GM23248 (cell line): ENCODE measurements around the gene CHAF1A. TPM values are rescaled to one million over a fixed set of nuclear protein-coding genes. Genes with fewer than 3 reads are reported as not detected.

Source experiments
- DNase-seq: peaks from one replicate; pipeline ENCODE4 v3.0.0-alpha.2; 2015
- H2AFZ ChIP-seq: fragments of 200-600 bp; sonication (generic); 2 replicates; pipeline ENCODE4 v1.6.1; 2016; ENCODE audit warnings: antibody characterized with exemption
- H3F3A ChIP-seq: fragments of 200-600 bp; sonication (generic); 2 replicates; pipeline ENCODE4 v1.6.1; 2016; ENCODE audit warnings: mild to moderate bottlenecking, antibody characterized with exemption, mixed run types; ENCODE audit not compliant: insufficient read depth
- H3K27ac ChIP-seq: fragments of 200-600 bp; sonication (generic); 2 replicates; pipeline ENCODE4 v1.5.1; 2016; ENCODE audit warnings: mild to moderate bottlenecking
- H3K27me3 ChIP-seq: fragments of 200-600 bp; sonication (generic); replicated peaks from 2 replicates; pipeline ENCODE4 v1.6.1; 2016; ENCODE audit warnings: mild to moderate bottlenecking; ENCODE audit not compliant: insufficient read depth
- H3K36me3 ChIP-seq: fragments of 200-600 bp; sonication (generic); 2 replicates; pipeline ENCODE4 v1.6.1; 2016; ENCODE audit warnings: low read depth, mild to moderate bottlenecking
- H3K4me1 ChIP-seq: fragments of 200-600 bp; sonication (generic); 2 replicates; pipeline ENCODE4 v1.6.1; 2016; ENCODE audit warnings: mild to moderate bottlenecking; ENCODE audit not compliant: insufficient read depth
- H3K4me2 ChIP-seq: fragments of 200-600 bp; sonication (generic); one replicate; pipeline ENCODE4 v1.6.1; 2016; ENCODE audit warnings: mild to moderate bottlenecking; ENCODE audit not compliant: unreplicated experiment
- H3K4me3 ChIP-seq: fragments of 200-600 bp; sonication (generic); 2 replicates; pipeline ENCODE4 v1.5.1; 2016; ENCODE audit warnings: mild to moderate bottlenecking
- H3K79me2 ChIP-seq: fragments of 200-600 bp; sonication (generic); 2 replicates; pipeline ENCODE4 v1.6.1; 2016; ENCODE audit warnings: mild to moderate bottlenecking; ENCODE audit not compliant: insufficient read depth
- H3K9ac ChIP-seq: fragments of 200-600 bp; sonication (generic); 2 replicates; pipeline ENCODE4 v1.6.1; 2016; ENCODE audit warnings: mild to moderate bottlenecking
- H3K9me2 ChIP-seq: fragments of 200-600 bp; sonication (generic); 2 replicates; pipeline ENCODE4 v1.6.1; 2016; ENCODE audit warnings: mixed run types, mild to moderate bottlenecking, moderate library complexity; ENCODE audit not compliant: insufficient read depth
- H3K9me3 ChIP-seq: fragments of 200-600 bp; sonication (generic); one replicate; pipeline ENCODE4 v1.6.1; 2017; ENCODE audit warnings: low read depth
- H4K20me1 ChIP-seq: fragments of 200-600 bp; sonication (generic); 2 replicates; pipeline ENCODE4 v1.6.0; 2016; ENCODE audit not compliant: insufficient read depth
- EZH2 ChIP-seq: fragments of 200-600 bp; sonication (generic); IDR thresholded peaks from 2 replicates; pipeline ENCODE4 v1.6.1; 2018; ENCODE audit warnings: antibody characterized with exemption, mild to moderate bottlenecking; ENCODE audit not compliant: insufficient read depth, poor library complexity, severe bottlenecking
- EZH2phosphoT487 ChIP-seq: fragments of 200-600 bp; sonication (generic); IDR thresholded peaks from 2 replicates; pipeline ENCODE4 v1.6.1; 2018; ENCODE audit warnings: antibody characterized with exemption, moderate library complexity, mild to moderate bottlenecking, low read depth; ENCODE audit not compliant: insufficient read depth
- WGBS, 2 experiments: methylation state at CpG; one replicate each; pipeline ENCODE4 v1.1.6; 2015 to 2017; ENCODE audit warnings: low lambda C conversion rate in 2 of 2, low coverage in 1 of 2; ENCODE audit errors: missing lambda C conversion rate in 2 of 2; 5-methylcytosine and 5-hydroxymethylcytosine counted together
- in situ Hi-C: fragments of 300-500 bp; cut with MboI; formaldehyde crosslinking; loops from 2 replicates; pipeline ENCODE4 v1.15.0; 2020
- polyA plus RNA-seq: library from polyadenylated mRNA; unstranded; fragments of >200 nt; fragmentation: Nextera tagmentation; extraction: Ambion mirVana; gene quantifications from 2 replicates; pipeline ENCODE4 v1.2.1, GENCODE V29; 2016
- total RNA-seq: library from RNA; depleted of rRNA; stranded (reverse); fragments of >200 nt; shearing (Covaris generic); gene quantifications from 2 replicates; pipeline ENCODE4 v1.2.3, GENCODE V29; 2014

CHAF1A gene
- total and polyA plus RNA-seq, 2 experiments from 2014 or later: 11.6 to 12.6 TPM

DNA sequence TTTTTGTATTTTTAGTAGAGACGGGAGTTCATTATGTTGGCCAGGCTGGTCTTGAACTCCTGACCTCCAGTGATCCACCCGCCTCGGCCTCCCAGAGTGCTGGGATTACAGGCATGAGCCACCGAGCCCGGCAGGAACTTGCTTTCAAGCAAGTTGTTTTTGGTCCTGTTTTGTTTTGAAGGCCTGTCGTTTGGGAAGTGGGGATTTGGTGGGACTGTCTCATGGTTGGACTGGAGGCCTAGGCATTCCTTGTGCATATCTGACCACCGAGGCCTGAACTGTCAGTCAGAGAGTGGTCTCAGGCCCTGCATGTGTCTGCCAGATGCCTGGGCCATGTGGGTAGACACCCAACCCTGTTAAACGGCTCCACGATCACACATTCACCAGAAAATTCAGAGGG, 28.9 kb downstream of the CHAF1A start:
- Histone ChIP-seq H3K9me2 (no peaks in the 10 kb centered on the region), H3K36me3 (no peaks in the 10 kb centered on the region; the same call in 1 of the 2 replicates)
- TF ChIP-seq EZH2 (no peak), EZH2phosphoT487 (no peak)

DNA sequence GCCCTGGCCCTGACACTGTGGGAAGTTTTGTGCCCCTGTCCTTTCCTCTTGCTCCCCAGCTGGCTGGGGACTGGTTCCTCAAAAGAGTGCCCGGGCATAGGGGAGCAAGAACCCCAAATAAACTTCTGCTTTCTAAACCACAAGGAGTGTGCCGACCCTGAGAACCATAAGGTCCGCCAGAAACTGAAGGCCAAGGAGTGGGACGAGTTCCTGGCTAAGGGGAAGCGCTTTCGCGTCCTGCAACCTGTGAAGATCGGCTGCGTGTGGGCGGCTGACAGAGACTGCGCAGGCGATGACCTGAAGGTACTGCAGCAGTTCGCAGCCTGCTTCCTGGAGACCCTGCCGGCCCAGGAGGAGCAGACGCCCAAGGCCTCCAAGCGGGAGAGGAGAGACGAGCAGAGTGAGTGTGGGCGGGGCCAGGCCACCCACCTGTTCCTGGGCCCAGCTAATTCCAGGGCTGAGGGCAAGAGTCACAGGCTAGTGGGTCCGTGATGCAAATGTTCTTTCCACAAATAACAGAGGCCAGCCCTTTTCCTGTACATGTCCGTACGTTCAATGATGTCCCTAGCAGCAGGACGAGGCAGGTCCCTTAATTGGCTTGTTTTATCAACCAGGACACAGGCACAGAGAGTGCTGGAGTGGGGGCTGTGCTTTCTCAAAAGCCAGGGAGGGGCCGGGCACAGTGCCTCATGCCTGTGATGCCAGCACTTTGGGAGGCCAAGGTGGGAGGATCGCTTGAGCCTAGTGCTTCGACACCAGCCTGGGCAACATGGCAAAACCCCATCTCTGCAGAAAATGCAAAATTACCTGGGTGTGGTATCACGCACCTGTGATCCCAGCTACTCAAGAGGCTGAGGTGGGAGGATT, 29.6 kb downstream of the CHAF1A start:
- no peaks in the 10 kb centered on the region; the same call in 1 of the 2 replicates for H3K36me3 ChIP-seq
- H3K4me3 ChIP-seq: no peak overlapping the region
- H3K9me2 ChIP-seq: no peaks in the 10 kb centered on the region
- H3K9me3 ChIP-seq: no peaks in the 10 kb centered on the region
- no peak for DNase-seq
- no peak overlapping the region for H3K9ac ChIP-seq
- WGBS, 2 experiments: 93 to 94% methylated on average over 26 of the region's 26 CpGs
- H3K27ac ChIP-seq: no peak overlapping the region
- H3K27me3 ChIP-seq: no peaks in the 10 kb centered on the region
- no peak overlapping the region for H3K4me2 ChIP-seq
- in situ Hi-C loops: no loop called here
- no peaks in the 10 kb centered on the region for H3F3A ChIP-seq
- no peaks in the 10 kb centered on the region for H4K20me1 ChIP-seq
- TF ChIP-seq EZH2 (no peak), EZH2phosphoT487 (no peak)
- H3K79me2 ChIP-seq: no peaks in the 10 kb centered on the region
- H3K4me1 ChIP-seq: no peaks in the 10 kb centered on the region
- H2AFZ ChIP-seq: no peak overlapping the region

More for the DNA sequence above, 28.9 kb downstream of the CHAF1A start:
- Histone ChIP-seq H3F3A (no peaks in the 10 kb centered on the region), H3K9me3 (no peaks in the 10 kb centered on the region), H3K9ac (no peak overlapping the region), H2AFZ (no peak overlapping the region), H3K27me3 (no peaks in the 10 kb centered on the region), H4K20me1 (no peaks in the 10 kb centered on the region), H3K4me2 (no peak overlapping the region), H3K79me2 (no peaks in the 10 kb centered on the region), H3K4me3 (no peak overlapping the region), H3K4me1 (peaks cover 5% of the 10 kb centered on the region), H3K27ac (no peak overlapping the region)
- no peak for DNase-seq
- in situ Hi-C loops: no loop called here
- WGBS, 2 experiments: 80% methylated on average over 9 of the region's 9 CpGs

DNA sequence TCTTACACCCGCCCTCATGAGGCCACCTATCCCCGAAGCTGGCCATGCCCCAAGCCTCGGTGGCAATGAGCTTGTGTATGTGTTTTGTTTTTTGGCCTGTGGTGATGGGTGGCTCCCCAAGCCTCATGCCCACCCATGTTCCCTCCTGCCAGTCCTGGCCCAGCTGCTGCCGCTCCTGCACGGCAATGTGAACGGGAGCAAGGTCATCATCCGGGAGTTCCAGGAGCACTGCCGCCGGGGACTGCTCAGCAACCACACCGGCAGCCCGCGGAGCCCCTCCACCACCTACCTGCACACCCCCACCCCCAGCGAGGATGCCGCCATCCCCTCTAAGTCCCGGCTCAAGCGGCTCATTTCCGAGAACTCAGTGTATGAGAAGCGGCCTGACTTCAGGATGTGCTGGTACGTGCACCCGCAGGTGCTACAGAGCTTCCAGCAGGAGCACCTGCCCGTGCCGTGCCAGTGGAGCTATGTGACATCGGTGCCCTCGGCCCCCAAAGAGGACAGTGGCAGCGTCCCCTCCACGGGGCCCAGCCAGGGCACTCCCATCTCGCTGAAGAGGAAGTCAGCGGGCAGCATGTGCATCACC, 30.6 kb downstream of the CHAF1A start:
- TF ChIP-seq EZH2 (no peak), EZH2phosphoT487 (no peak)
- H3F3A ChIP-seq: no peaks in the 10 kb centered on the region
- DNase-seq: no peak

DNA sequence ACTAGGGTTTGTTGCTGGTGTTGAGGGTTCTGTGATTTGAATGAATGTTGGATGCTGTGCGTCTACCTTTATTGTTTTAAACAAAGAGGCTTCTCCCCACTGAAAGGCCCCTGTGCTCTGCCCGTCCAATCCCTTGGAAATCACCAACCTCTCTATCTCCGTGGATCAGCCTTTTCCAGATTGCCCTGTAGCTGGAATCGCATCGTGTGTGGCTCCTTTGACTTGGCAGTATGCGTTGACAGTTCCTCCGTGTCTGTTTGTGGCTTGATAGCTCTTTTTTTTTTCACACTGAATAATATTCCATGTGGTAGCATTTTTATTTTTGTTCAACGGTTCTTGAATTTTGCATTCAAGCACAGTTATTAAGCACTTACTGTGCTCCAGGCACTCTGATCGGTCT, 32.0 kb downstream of the CHAF1A start:
- no peak overlapping the region for H3K9ac ChIP-seq
- no peak overlapping the region for H3K27ac ChIP-seq
- no peaks in the 10 kb centered on the region for H3K27me3 ChIP-seq
- no peaks in the 10 kb centered on the region for H3K9me2 ChIP-seq
- TF ChIP-seq EZH2phosphoT487: no peak
- TF ChIP-seq EZH2: no peak
- H3K79me2 ChIP-seq: no peaks in the 10 kb centered on the region
- H3K4me1 ChIP-seq: no peaks in the 10 kb centered on the region
- no peak overlapping the region for H3K4me3 ChIP-seq
- WGBS, 2 experiments: 84 to 86% methylated on average over 9 of the region's 9 CpGs
- no peak overlapping the region for H3K4me2 ChIP-seq
- in situ Hi-C loops: no loop called here
- H2AFZ ChIP-seq: no peak overlapping the region
- DNase-seq: no peak
- no peaks in the 10 kb centered on the region for H3K9me3 ChIP-seq
- no peaks in the 10 kb centered on the region; the same call in 1 of the 2 replicates for H3K36me3 ChIP-seq
- H4K20me1 ChIP-seq: no peaks in the 10 kb centered on the region
- no peaks in the 10 kb centered on the region for H3F3A ChIP-seq

More for the DNA sequence above, 30.6 kb downstream of the CHAF1A start:
- Histone ChIP-seq H3K4me3 (no peak overlapping the region), H3K9me3 (no peaks in the 10 kb centered on the region), H3K36me3 (no peaks in the 10 kb centered on the region; the same call in 1 of the 2 replicates), H3K27me3 (no peaks in the 10 kb centered on the region), H3K79me2 (no peaks in the 10 kb centered on the region), H2AFZ (no peak overlapping the region), H3K9ac (no peak overlapping the region), H3K4me1 (no peaks in the 10 kb centered on the region), H3K4me2 (no peak overlapping the region), H3K9me2 (no peaks in the 10 kb centered on the region), H3K27ac (no peak overlapping the region), H4K20me1 (no peaks in the 10 kb centered on the region)
- in situ Hi-C loops: no loop called here
- 92 to 94% methylated on average over 24 to 28 of the region's 28 CpGs for WGBS, 2 experiments
